Midbrain (tissue), 1 donor: ENCODE measurements around the gene DPEP1.
"Not testable (repeated sequence)": the region's sequence is repeated elsewhere in the genome, so short reads cannot be mapped to it uniquely, and the experiment has no call there.

Experiments used
- DNase-seq: peaks from one replicate; lab custom pipeline; 2025; lab: John Stamatoyannopoulos, UW

Gene DPEP1

DNA sequence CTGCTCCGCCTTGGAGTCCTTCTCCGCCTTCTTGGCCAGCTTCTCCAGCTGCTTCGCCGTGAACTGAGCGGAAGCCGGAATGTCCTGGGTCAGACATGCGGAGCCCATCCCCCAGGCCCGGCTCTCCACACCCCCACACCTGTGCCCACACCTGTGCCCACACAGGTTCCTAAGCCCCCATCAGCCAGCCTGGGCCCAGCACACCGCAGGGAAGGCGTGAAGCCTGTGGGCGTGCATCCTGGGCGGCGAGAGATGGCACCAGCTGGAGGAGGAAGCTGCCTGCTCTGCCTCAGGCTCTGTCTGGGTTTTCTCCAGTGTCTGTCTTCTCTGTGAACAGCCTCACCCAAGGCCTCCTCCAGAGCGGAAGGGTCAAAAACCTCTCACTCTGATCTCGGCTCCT lies 38.1 kb downstream of the DPEP1 start:
- DNase-seq = no peak

DNA sequence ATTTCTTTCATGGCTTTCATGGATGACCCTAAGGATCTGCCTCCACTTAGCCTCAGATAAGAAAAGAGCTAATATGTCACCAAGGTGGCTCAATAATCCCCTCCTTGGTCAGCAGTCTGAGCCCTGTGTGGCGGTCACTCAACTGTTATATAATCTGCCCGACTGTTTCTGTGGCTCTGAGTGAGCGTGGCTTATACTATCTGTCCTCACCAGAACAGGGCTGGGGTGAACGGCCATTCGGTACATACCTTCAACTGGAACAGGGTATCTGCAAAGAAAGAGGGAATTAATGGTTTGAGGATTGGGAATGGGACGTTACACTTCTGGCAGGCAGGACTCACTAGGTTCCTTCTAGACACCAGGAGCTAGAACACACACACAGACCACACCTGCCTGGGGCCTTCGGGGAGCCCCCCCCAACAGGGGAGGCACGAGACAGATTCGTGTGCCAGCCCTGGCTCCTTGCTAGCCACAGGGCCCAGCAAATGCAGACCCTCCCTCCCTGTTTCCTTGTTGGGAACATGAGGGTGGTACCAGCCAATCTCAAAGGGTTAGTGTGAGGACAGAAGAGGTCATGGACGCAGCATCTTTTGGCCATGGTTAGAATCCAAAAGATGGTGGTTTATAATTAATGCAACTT lies 40.3 kb downstream of the DPEP1 start:
- no peak for DNase-seq

GRCh38 chr16:89655062-89655643 lies 41.7 kb downstream of the DPEP1 start:
- no peak for DNase-seq

- DNase-seq = no peak
Measured at GRCh38 chr16:89656435-89657121, 43.1 kb downstream of the DPEP1 start.

DNA sequence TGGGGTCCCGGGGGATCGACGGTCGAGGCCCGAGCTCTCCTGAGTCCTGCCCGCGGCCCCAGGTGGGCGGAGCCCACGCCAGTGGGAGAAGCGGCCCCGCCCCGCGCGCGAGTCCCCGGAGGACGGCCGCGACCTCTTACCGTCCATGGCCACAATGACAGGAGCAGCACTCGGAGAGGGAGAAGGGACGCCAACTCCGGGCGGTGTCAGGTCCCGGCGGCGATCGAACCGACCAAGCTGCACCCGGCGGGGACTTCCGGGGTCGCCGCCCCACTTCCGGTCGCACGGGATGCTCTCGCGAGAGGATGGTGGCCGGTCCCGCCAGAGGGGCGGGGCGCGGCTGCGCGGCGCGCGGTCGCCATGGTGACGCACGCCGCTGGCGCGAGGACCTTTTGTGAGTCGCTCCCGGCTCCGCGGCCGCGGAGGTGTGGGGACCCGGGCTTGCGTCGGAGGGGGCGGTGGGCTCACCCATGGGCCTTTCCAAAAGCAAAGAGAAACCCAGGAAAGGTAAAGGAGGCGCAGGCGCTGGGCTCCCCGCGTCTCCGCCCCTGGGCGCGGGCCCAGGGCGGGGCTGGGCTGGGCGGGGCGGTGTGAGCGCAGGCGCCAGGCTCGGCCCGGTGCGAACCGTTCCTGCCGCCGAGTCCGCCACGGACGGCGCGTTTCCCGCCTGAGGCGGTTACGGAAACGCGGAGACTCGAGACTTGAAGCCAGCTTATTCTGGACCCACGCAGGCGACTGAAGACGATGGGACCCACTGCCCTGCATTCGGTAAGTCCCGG lies 44.2 kb downstream of the DPEP1 start, which contains the start of the genes CHMP1A and SPATA33:
Gene CHMP1A, minus strand, starts transcription at position 267 of the 779 bp plus-strand sequence. Its CDS starts 120 bp downstream, at position 147.
Gene SPATA33, plus strand, starts transcription at position 395 of the 779 bp plus-strand sequence. Its CDS starts 76 bp downstream, at position 471.
- DNase-seq = peak; percentile 83

DNA sequence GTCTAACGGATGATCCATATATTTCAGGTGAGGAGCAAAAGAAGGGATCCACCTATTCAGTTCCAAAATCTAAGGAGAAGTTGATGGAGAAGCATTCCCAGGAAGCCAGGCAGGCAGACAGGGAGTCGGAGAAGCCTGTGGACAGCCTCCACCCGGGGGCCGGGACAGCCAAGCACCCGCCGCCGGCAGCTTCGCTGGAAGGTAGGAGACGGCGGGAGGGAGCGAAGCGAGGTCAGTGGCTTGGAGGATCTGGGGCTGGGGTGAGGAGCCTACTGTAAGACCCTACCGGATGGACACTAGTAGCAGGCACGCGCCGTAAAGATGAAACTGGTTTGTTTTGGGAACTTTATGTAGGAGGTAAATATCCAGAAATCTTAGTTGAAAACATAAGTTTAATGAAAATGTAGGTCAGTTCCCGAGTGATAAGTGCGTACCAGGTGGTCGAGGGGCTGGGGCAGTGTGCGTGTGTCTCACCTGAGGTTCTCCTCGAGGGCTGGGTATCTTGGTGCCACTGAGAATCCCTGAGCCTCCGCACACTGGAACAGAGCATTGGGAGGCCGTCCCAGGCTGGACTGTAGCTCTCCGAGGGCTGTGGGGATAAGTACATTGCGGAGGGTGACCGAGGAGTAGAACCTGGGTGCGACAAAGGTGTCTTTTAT lies 44.9 kb downstream of the DPEP1 start:
- DNase-seq = no peak

DNA sequence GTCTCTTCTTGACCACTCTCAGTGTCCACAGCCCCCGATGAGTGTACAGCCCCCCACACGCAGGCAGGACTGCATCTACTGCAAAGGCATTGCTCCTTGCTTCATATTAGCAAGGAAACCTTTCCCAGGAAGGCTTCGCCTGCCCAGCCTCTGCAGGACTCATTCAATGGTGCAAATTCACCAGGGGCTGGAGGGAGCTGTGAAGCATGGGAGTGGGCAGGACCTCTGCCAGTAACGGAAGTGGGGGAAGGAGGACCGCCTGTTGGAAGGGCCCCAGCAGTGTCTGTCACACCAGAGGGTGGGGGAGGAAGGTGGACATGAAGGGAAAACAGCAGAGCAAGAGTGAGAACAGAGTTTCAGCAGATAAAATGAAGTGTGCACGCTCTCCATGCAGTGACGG lies 46.7 kb downstream of the DPEP1 start:
- DNase-seq = no peak

DNA sequence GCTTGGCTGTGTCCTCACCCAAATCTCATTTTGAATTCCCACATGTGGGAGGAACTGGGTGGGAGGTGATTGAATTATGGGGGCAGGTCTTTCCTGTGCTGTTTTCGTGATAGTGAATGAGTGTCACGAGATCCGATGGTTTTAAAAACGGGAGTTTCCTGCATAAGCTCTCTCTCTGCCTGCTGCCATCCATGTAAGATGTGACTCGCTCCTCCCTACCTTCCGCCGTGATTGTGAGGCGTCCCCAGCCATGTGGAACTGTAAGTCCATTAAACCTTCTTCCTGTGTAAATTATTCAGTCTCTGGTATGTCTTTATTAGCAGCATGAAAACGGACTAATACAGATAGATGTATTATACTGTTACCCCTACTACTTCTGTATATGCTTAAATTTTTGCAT lies 47.8 kb downstream of the DPEP1 start:
- no peak for DNase-seq

GRCh38 chr16:89664238-89664637 lies 50.8 kb downstream of the DPEP1 start:
- DNase-seq = not testable (repeated sequence)

- DNase-seq = peak; percentile 2
Measured at GRCh38 chr16:89667000-89667399, 53.6 kb downstream of the DPEP1 start.

GRCh38 chr16:89667633-89668032 lies 54.2 kb downstream of the DPEP1 start:
- DNase-seq = no peak

DNA sequence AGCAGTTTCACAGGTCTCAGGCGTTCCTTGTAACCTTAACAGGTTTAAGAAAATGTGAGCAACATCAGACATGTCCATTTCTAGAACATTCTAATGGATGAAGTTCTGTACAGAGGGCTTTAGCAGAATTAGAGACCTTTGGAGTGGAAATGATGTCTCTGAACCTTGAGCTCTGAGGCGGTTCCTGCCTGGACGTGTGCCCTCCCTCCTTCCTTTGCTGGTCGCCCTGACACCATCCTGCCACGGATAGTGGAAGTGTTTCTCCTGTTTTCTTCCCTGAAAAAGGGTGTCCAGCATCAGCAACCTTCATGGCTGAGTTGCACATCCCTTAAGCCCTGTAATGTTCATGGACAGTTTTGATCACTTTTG lies 55.3 kb downstream of the DPEP1 start:
- DNase-seq = no peak

GRCh38 chr16:89669755-89670154 lies 56.3 kb downstream of the DPEP1 start:
- DNase-seq = no peak

DNA sequence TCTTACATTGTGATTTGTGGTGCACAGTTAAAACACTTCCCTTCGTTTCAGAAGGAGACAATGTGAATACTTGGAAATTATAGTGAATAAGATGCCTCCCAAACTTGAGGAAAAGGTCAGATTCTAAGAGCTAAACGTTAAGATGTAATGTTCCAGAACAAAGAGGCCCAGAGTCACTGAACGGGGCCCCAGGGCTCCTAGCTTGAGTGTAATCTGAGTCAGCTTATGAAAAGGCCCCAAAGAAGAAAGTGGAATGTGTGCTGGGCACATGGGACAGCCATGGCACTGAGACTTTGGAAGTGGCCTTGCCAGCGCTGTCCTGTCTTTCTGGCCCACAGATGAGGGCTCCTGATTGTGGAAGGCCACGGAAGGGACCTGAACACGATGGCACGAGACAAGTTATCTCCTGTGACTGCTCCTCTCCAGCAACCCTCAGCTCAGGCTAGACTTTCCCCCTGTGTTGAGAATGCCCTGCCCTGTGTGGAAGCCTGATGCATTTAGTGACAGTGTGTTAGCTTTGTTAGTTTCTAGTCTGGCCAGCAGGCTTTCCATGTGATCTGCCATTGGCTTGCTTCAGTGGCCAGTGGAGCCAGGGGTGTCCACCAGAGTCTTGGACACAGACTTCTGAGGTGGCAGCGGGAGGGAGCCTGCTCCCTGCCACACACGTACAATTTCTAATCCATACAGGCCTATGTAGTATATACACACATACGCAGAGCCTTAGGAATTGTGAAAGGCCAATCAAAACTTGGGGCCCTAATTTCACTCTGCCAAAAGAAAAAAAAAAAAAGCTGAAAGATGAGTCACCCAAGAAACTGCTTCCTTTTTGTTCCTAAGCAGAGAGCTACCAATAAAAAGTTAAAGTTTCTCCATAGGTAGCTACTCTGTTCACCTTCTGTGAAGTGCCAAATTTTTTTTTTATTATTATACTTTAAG lies 57.3 kb downstream of the DPEP1 start:
- DNase-seq = no peak

DNA sequence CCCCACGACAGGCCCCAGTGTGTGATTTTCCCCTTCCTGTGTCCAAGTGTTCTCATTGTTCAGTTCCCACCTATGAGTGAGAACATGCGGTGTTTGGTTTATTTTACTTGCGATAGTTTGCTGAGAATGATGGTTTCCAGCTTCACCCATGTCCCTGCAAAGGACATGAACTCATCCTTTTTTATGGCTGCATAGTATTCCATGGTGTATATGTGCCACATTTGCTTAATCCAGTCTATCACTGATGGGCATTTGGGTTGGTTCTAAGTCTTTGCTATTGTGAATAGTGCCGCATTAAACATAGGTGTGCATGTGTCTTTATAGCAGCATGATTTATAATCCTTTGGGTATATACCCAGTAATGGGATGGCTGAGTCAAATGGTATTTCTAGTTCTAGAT lies 58.1 kb downstream of the DPEP1 start:
- not testable (repeated sequence) for DNase-seq

DNA sequence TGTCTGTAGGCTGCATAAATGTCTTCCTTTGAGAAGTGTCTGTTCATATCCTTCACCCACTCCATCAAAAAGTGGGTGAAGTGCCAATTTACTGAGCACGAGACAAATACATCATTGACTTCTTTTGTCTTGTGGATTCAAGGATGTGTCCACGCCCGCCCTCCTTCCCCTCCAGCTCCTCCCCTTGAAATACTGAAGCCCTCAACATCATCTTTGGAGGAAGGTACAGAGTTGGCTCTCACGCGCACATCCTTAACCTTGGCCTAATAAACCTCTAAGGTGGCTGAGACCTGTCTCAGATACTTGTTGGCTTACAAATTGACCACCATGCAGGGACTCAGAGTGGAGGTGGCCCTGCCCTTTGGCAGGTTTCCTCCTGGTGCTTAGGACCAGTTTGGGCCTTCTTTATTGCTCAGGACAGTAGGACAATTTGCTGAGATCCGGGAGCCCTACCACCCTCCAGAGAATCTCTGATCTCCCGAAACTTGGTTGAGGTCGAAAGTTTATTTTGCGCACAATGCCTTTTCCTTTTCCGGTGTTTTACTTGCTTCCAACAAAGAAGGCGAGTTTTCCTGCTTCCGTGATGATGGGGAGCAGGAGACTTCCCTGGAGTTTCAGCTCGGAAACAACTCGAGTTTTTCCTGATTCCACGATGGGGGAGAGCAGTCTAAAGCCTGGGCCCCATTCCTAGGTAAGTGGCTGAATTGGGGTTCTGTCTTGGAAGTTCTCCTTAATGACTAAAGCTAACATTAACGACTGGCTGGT lies 58.9 kb downstream of the DPEP1 start:
- DNase-seq = no peak

DNA sequence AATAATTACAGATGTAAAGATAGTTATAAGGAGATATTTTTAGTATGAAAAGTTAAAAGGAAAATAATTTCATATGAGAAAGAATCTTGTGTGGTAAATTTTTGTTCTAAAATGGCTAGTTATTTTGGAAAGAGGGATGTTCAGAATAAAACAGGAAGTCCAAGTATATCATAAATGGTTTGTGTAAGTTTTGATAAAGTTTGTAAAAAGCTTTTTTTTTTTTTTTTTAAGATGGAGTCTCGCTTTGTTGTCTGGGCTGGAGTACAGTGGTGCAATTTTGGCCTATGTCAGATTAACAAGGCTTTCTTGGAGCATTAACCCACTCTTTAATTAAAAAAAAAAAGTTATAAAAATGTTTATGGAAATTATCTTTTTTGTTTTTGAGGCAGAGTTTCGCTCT lies 64.8 kb downstream of the DPEP1 start:
- DNase-seq = no peak

DNA sequence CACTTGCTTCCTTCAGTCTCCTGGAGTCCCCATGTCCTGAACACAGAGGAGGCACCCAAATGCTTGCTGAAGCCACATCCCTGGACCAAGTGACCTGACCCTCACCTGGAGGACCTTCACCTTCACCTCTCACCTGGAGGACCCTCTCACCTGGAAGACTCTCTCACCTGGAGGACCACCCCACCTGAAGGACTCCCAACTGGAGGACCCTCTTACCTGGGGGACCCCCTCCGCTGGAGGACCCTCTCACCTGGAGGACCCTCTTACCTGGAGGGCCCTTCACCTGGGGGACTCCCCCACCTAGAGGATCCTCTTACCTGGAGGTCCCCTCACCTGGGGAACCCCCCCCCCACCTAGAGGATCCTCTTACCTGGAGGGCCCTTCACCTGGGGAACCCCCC lies 72.5 kb downstream of the DPEP1 start:
- no peak for DNase-seq

- DNase-seq = peak; percentile 81
Measured at GRCh38 chr16:89686520-89687091, 73.2 kb downstream of the DPEP1 start, which contains the start of gene CDK10. Gene CDK10 (plus strand): TSS chr16:89686689. CDS start chr16:89686711, 22 bp downstream.
